ENCODE results near the gene FCN3. TPM values are rescaled to one million over a fixed set of nuclear protein-coding genes. Genes with fewer than 3 reads are reported as not detected.

The FCN3 gene
- total RNA-seq, 1 donor from 2014 or later, result 13.2 TPM

DNA sequence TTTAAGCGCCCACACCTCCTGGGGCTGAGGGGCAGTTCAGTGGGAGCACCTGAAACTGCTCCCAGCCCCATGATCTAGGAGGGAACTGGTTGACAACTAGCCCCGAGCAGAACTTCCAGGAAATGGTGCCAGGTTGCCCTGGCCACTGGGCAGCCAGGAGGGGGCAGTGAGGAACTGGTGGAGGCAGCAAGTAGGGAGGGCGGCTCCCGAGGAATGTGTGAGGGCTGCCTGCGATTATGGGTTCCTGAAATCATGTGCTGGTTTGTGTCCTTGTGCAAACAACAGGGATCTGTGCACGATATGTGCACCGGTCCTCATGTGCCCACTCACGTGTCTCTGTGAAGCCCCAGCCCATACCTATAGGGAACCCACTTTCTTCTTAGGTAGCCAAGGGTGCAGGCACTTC, 27.7 kb upstream of the FCN3 start:
- Histone ChIP-seq H3K4me1 (peaks cover 18 to 34% of the 10 kb centered on the region in 2 donors), H3K27ac (peak overlapping the region; percentile 72 to 75), H3K36me3 (peaks cover 10 to 13% of the 10 kb centered on the region in 2 donors), H3K4me3 (no peak overlapping the region), H3K9me3 (no peaks in the 10 kb centered on the region), H3K27me3 (no peaks in the 10 kb centered on the region)
- DNase-seq (ENCODE audit: low spot score in 2 of 2), result peak; percentile 39 to 91
- intact Hi-C loops (cut with DNase I), result loop anchor here (1.0 to 2.0 kb wide), 2 partner anchors 88 to 204 kb away; partner anchors contain the start of gene WASF2
- TF ChIP-seq, protein P1, sequence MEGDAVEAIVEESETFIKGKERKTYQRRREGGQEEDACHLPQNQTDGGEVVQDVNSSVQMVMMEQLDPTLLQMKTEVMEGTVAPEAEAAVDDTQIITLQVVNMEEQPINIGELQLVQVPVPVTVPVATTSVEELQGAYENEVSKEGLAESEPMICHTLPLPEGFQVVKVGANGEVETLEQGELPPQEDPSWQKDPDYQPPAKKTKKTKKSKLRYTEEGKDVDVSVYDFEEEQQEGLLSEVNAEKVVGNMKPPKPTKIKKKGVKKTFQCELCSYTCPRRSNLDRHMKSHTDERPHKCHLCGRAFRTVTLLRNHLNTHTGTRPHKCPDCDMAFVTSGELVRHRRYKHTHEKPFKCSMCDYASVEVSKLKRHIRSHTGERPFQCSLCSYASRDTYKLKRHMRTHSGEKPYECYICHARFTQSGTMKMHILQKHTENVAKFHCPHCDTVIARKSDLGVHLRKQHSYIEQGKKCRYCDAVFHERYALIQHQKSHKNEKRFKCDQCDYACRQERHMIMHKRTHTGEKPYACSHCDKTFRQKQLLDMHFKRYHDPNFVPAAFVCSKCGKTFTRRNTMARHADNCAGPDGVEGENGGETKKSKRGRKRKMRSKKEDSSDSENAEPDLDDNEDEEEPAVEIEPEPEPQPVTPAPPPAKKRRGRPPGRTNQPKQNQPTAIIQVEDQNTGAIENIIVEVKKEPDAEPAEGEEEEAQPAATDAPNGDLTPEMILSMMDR (IDR thresholded peaks at IDR 0.05), result peak; percentile 70 to 80 (median 76)

DNA sequence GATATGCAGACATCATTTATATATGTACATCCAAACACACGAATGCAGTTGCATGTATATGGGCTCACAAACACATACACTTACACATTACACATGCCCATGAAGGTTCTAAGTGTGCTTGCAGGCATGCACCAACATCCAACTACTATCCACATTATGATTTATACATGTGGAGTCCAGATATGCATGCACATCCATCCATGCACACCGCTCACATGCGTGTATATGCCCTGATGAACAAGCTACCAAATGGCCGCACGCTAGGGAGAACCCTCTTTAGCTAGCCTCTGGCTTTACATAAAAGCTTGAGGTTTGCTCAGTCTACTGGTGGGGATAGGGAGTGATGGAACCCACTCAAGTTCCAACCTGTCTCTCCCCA, 26.3 kb upstream of the FCN3 start:
- peaks cover 18 to 34% of the 10 kb centered on the region in 2 donors for H3K4me1 ChIP-seq
- intact Hi-C loops (cut with DNase I), result no loop called here

DNA sequence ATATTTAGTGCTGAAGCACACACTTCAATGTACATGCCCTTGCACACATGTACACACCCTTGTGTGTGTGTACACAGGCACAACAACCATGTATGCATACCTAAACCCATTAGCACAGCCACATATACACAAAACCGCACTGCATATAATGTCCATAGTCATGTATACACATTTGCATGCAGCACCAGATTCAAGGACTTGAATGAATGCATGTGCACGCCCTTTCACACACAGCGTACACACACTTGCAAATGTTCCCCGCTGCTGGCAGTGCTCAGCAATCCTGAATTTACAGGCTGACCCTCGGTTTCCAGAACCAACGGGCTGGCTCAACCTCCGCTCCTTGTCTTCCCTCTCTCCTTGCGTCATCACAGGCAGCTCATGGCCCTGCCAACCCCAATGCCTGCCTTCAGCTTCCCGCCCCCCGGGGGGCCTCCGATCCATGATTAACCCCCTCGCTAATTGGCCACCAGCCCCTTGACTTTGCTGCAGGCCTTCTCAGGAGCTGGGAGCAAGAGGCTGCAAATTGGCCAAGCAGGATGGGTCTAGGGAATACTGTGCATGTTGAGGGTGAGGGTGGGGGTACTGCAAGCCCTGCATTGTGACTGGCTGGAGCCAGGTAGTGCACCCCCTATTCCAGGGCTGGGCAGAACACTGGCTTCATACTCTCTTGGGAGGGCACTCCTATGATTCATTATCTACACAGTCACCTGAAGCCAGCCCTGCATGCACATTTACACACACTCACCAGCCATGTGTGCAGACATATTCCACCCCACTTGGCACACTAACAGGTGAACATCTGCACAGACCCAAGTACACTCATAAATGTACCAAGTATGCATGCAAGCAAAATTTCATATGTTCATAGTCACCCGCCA, 25.7 kb upstream of the FCN3 start:
- intact Hi-C loops (cut with DNase I), result no loop called here
- H3K27me3 ChIP-seq, result no peaks in the 10 kb centered on the region
- no peaks in the 10 kb centered on the region for H3K9me3 ChIP-seq
- no peak for DNase-seq (ENCODE audit: low spot score in 2 of 2)
- no peak overlapping the region for H3K27ac ChIP-seq
- no peak overlapping the region for H3K4me3 ChIP-seq
- H3K4me1 ChIP-seq, result peaks cover 18 to 32% of the 10 kb centered on the region in 2 donors
- no peaks in the 10 kb centered on the region for H3K36me3 ChIP-seq
- TF ChIP-seq, protein P1 (IDR thresholded peaks at IDR 0.05), result no peak

More for the DNA sequence above, 26.3 kb upstream of the FCN3 start:
- H3K27me3 ChIP-seq, result no peaks in the 10 kb centered on the region
- no peak overlapping the region for H3K27ac ChIP-seq
- no peaks in the 10 kb centered on the region for H3K9me3 ChIP-seq
- H3K36me3 ChIP-seq, result peaks cover 0 to under 1% of the 10 kb centered on the region in 2 donors
- DNase-seq (ENCODE audit: low spot score in 2 of 2), result no peak
- TF ChIP-seq, protein P1 (IDR thresholded peaks at IDR 0.05), result no peak
- H3K4me3 ChIP-seq, result no peak overlapping the region

DNA sequence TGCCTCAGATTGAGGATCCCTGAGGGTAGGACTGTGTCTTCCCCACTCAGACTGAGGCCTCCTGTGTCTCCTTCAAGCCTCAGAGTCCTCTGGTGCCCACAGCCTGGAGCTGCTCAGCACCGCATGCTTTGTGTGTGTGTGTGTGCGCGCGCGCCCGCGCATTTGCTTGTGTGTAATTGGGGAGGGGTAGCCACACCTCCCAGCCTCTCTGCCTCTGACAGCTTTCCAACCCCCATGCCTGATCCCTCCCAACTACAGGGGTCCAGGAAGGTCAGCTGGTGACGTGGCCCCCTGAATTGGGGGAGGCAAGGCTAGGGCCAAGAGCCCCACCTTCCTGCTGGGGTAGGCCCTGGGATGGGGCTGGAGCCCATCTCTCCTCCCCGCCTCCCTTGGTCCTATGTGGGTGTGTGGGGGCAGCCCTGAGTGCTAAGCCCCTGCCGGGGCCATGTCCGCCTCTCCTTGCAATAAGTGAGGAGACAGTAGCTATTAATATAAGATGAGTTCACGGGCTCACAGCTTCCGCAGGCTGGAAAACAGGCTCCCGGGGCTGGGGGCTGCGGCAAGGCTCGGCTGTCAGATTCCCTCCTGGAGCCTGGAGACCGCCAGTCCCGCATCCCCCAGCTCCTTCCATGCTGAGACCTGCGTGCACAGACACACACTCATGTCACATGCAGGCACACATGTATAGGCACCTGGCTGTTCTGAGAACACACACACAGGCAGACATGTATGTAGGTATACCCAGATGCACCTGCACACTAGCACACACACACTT, 24.8 kb upstream of the FCN3 start:
- intact Hi-C loops (cut with DNase I), result loop anchor here (10.0 kb wide), 1 partner anchor 285 kb away; no protein-coding TSS in a partner anchor
- Histone ChIP-seq H3K4me3 (no peak overlapping the region), H3K27ac (no peak overlapping the region), H3K4me1 (peaks cover 18 to 25% of the 10 kb centered on the region in 2 donors), H3K9me3 (no peaks in the 10 kb centered on the region), H3K27me3 (no peaks in the 10 kb centered on the region), H3K36me3 (no peaks in the 10 kb centered on the region)
- TF ChIP-seq, protein P1 (IDR thresholded peaks at IDR 0.05), result no peak
- no peak for DNase-seq (ENCODE audit: low spot score in 2 of 2)

DNA sequence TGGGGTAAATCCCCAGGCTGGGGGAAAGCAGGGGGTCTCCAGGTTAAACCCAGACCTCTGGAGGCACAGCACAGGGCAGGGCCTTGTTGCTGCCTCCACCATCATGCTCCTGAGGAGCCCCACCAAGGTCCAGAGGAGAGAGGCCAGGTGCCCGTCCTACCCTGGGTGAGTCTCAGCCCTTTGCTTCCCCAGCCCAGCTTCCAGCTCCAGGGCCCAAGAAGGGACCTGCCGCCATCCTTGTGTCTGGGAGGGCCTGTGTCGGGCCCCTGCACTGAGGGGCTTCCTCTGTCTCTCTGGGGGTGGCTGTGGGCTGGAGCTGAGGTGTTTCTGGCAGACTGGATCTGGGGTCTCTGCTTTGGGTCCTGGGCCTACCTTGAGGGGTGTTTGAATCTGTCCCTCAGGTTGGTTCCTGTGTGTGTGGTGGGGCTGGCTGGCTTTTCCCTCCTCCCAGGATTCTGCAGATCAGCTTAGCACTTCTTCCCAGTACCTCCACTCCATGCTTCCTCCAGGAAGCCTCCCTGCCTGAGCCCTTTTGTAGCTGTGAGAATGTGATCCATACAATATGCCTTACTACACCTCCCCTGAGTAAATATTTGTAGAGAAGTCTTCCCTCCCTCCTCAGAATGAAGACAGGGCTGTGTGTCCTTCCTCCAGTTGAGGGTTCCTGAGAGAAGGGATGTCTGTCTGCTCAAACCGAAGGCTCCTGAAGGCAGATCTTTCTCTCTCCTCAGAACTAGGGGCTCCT, 24.0 kb upstream of the FCN3 start:
- H3K4me1 ChIP-seq, result peaks cover 14 to 17% of the 10 kb centered on the region in 2 donors
- intact Hi-C loops (cut with DNase I), result loop anchor here (10.0 kb wide), 1 partner anchor 284 kb away; no protein-coding TSS in a partner anchor

More for the DNA sequence above, 24.0 kb upstream of the FCN3 start:
- Histone ChIP-seq H3K27me3 (no peaks in the 10 kb centered on the region), H3K4me3 (no peak overlapping the region), H3K9me3 (no peaks in the 10 kb centered on the region), H3K27ac (no peak overlapping the region), H3K36me3 (no peaks in the 10 kb centered on the region)
- no peak for DNase-seq (ENCODE audit: low spot score in 2 of 2)
- TF ChIP-seq, protein P1 (IDR thresholded peaks at IDR 0.05), result no peak
